Activated B cell treated with CpG ODN at 0.5 μM for 24 hours (primary cell): ENCODE results near the gene BEGAIN. TPM values are rescaled to one million over a fixed set of nuclear protein-coding genes. Genes with fewer than 3 reads are reported as not detected.

Experiments used
- ATAC-seq: fragments of 200-7000 bp; cut with Tn5 transposase; one replicate; pipeline ENCODE4 v1.10.0; 2021; ENCODE audit warnings: low read depth, mild to moderate bottlenecking, moderate library complexity
- CTCF ChIA-PET: fragments of 350-600 bp; sonication (Branson Sonifier 250); formaldehyde crosslinking; loops from one replicate; lab custom pipeline; 2021; ENCODE audit warnings: antibody characterized with exemption; lab: Charles Lee
- POLR2A ChIA-PET: fragments of 350-600 bp; sonication (Branson Sonifier 250); formaldehyde crosslinking; loops from one replicate; lab custom pipeline; 2021; ENCODE audit warnings: antibody characterized with exemption; lab: Charles Lee
- DNase-seq: peaks from one replicate; pipeline ENCODE4 v3.0.0; 2022
- H3K27ac Mint-ChIP-seq: one replicate; pipeline ENCODE4 v1.8.0; 2020; ENCODE audit warnings: mixed read lengths
- H3K27me3 Mint-ChIP-seq: one replicate; pipeline ENCODE4 v1.8.0; 2021; ENCODE audit warnings: mixed read lengths
- H3K36me3 Mint-ChIP-seq: one replicate; pipeline ENCODE4 v1.8.0; 2021; ENCODE audit warnings: low read depth, mixed read lengths
- H3K4me1 Mint-ChIP-seq: one replicate; pipeline ENCODE4 v1.8.0; 2021; ENCODE audit warnings: mixed read lengths
- H3K4me3 Mint-ChIP-seq: one replicate; pipeline ENCODE4 v1.8.0; 2020; ENCODE audit warnings: mild to moderate bottlenecking, mixed read lengths
- H3K9me3 Mint-ChIP-seq: one replicate; pipeline ENCODE4 v1.8.0; 2020; ENCODE audit warnings: mixed read lengths
- CTCF ChIP-seq: fragments of 200-600 bp; IDR thresholded peaks from one replicate; pipeline ENCODE4 v1.8.0; 2022; ENCODE audit warnings: antibody characterized with exemption, mild to moderate bottlenecking
- intact Hi-C: fragments of 100-400 bp; cut with micrococcal nuclease; formaldehyde crosslinking; loops from one replicate; pipeline ENCODE4 v1.15.1; 2024
- total RNA-seq: library from RNA; stranded (reverse); gene quantifications from 2 replicates; pipeline ENCODE4 v1.2.3, GENCODE V29; 2022

BEGAIN gene
- total RNA-seq, 1 donor from 2014 or later: not detected

- TF ChIP-seq CTCF: no peak
- Mint-ChIP-seq H3K4me1 (peaks cover 7% of the 10 kb centered on the region), H3K9me3 (no peaks in the 10 kb centered on the region), H3K27ac (no peak overlapping the region), H3K27me3 (peaks cover 52% of the 10 kb centered on the region), H3K36me3 (no peaks in the 10 kb centered on the region), H3K4me3 (no peak overlapping the region)
- CTCF ChIA-PET: no interaction called here
- intact Hi-C loops: no loop called here
- POLR2A ChIA-PET: no interaction called here
- ATAC-seq: no peak
- DNase-seq: no peak
Measured at GRCh38 chr14:100567009-100567876, 20.0 kb downstream of the BEGAIN start.

GRCh38 chr14:100566586-100566985 lies 20.6 kb downstream of the BEGAIN start:
- Mint-ChIP-seq H3K4me1 (peaks cover 7% of the 10 kb centered on the region), H3K36me3 (no peaks in the 10 kb centered on the region), H3K9me3 (no peaks in the 10 kb centered on the region), H3K4me3 (no peak overlapping the region), H3K27me3 (peaks cover 47% of the 10 kb centered on the region), H3K27ac (no peak overlapping the region)
- intact Hi-C loops: no loop called here
- TF ChIP-seq CTCF: no peak
- ChIA-PET CTCF (no interaction called here), POLR2A (no interaction called here)
- ATAC-seq (no peak), DNase-seq (no peak)

- Mint-ChIP-seq H3K36me3 (no peaks in the 10 kb centered on the region), H3K9me3 (no peaks in the 10 kb centered on the region), H3K27me3 (peaks cover 43% of the 10 kb centered on the region), H3K4me1 (peaks cover 7% of the 10 kb centered on the region), H3K4me3 (no peak overlapping the region), H3K27ac (no peak overlapping the region)
- TF ChIP-seq CTCF: no peak
- intact Hi-C loops: no loop called here
- ChIA-PET POLR2A (no interaction called here), CTCF (no interaction called here)
- ATAC-seq (no peak), DNase-seq (no peak)
Measured at GRCh38 chr14:100566119-100566518, 21.1 kb downstream of the BEGAIN start.

- Mint-ChIP-seq H3K36me3 (no peaks in the 10 kb centered on the region), H3K4me1 (peaks cover 7% of the 10 kb centered on the region), H3K27ac (no peak overlapping the region)
Measured at GRCh38 chr14:100565650-100566049, 21.6 kb downstream of the BEGAIN start.

More at GRCh38 chr14:100565650-100566049, 21.6 kb downstream of the BEGAIN start:
- DNase-seq (no peak), ATAC-seq (no peak)
- Mint-ChIP-seq H3K9me3 (no peaks in the 10 kb centered on the region), H3K27me3 (peaks cover 39% of the 10 kb centered on the region), H3K4me3 (no peak overlapping the region)
- ChIA-PET CTCF (no interaction called here), POLR2A (no interaction called here)
- intact Hi-C loops: no loop called here
- no peak for TF ChIP-seq CTCF
